NCI-H524 (cell line): ENCODE data around the gene PAQR8.

Source experiments
- DNase-seq, 2 experiments: peaks; one replicate each; lab custom pipeline; 2025; lab: John Stamatoyannopoulos, UW

Gene PAQR8, protein sequence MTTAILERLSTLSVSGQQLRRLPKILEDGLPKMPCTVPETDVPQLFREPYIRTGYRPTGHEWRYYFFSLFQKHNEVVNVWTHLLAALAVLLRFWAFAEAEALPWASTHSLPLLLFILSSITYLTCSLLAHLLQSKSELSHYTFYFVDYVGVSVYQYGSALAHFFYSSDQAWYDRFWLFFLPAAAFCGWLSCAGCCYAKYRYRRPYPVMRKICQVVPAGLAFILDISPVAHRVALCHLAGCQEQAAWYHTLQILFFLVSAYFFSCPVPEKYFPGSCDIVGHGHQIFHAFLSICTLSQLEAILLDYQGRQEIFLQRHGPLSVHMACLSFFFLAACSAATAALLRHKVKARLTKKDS

DNA sequence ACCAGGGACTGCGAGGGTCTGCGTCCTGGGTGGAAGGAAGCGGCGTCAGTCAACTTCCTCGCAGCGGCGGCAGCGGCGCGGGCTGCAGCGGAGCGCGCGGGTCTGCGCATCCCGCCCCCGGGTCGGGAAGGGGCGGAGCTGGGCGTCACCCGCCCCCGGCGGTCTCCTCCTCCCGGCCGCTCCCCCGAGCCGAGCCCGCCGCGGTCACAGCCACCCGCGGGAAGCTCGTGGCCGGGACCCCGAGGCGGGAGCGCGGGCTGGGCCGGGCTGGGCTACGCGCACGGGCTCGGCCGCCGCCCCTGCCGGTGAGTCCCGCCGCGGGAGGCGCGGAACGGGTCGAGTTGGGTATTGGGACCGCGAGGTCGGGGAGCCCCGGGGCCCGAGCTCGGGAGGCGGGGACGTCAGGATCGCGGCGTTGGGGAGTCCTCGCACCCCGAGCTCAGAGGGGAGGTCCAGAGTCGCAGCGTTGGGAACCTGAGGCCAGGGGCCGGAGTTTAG, at the start of gene PAQR8:
PAQR8 (plus strand) TSS at position 207 of the 498 bp plus-strand sequence. CDS start 41,063 bp downstream, outside the sequence.
- peak; percentile 18 to 64 for DNase-seq

GRCh38 chr6:52312461-52312860, 49.5 kb upstream of the PAQR8 start:
- DNase-seq = no peak

- no peak for DNase-seq
Observed at GRCh38 chr6:52314752-52315151, 47.2 kb upstream of the PAQR8 start.

DNA sequence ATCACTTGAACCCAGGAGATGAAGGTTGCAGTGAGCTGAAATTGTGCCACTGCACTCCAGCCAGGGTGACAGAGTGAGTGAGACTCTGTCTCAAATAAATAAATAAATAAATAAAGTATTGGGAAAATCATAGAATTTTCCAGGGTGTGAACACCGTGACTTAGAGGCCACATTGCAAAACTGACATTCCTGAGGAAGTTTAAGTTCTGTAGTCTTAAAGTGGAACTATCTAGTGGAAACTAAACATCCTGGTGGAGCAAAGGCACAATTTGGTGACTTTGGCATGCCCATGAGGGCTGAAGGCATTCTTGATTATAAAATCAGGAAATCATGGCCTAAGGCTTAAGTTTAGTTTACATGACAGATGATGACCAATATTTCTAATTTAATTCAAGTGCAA, 44.7 kb upstream of the PAQR8 start:
- DNase-seq = no peak

- no peak for DNase-seq
Observed at GRCh38 chr6:52317841-52318581, 43.9 kb upstream of the PAQR8 start.

DNA sequence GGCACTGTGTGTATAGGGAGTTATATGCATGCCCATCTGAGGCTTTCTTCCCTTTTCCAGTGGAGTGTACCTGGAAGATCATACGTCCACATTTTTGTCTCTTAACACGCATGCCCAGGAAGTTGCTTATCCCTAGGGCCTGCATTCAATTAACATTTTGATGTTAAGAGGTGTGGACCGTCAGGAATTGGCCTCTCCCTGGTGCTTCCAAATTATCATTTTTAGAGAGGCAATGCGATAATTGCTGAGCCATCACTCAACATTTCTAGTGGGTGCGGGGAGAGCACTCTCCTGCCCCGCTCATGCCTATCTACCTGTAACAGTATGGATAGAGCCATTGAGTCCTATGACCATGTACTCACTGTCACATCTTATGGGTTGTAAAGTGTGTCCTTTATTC, 37.8 kb upstream of the PAQR8 start:
- no peak for DNase-seq

DNA sequence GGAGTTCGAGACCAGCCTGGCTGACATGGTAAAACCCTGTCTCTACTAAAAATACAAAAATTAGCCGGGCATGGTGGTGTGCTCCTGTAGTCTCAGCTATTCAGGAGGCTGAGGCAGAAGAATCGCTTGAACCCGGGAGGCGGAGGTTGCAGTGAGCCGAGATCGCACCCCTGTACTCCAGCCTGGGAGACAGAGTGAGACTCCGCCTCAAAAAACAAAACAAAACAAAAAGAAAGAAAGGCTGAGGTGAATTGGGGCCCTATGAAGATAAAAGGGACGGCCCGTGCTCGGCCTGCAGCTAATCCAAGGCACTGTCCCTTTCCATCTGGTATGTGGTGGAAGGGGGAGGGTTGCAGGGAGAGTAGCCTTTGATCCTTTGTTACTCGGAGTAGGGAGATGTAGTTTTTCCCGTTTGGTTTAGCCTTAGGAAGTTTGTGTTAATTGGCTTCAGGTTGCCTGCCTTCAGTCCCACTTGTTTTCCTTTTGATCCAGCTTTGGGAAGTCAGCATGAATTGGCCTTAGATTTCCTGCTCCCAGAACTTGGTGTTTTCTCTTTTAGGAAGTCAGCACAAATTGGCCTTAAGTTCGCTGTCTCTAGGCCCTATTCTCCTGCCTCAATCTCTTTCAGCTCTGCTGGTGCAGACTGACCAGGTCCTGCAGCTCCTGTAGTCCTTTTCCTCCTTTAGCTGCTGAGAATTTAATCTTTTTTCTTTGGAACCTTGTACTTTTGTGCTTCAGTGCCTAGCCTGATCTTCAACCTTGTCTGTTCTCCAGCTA, 36.1 kb upstream of the PAQR8 start:
- no peak for DNase-seq

GRCh38 chr6:52326540-52327364, 35.2 kb upstream of the PAQR8 start:
- DNase-seq = no peak

- no peak for DNase-seq
Observed at GRCh38 chr6:52328303-52328662, 33.7 kb upstream of the PAQR8 start.

GRCh38 chr6:52328729-52329128, 33.2 kb upstream of the PAQR8 start:
- no peak for DNase-seq

- DNase-seq = no peak
Observed at GRCh38 chr6:52330470-52330869, 31.5 kb upstream of the PAQR8 start.

GRCh38 chr6:52331793-52332457, 30.0 kb upstream of the PAQR8 start:
- DNase-seq = no peak

GRCh38 chr6:52333840-52334200, 28.1 kb upstream of the PAQR8 start:
- DNase-seq = no peak

DNA sequence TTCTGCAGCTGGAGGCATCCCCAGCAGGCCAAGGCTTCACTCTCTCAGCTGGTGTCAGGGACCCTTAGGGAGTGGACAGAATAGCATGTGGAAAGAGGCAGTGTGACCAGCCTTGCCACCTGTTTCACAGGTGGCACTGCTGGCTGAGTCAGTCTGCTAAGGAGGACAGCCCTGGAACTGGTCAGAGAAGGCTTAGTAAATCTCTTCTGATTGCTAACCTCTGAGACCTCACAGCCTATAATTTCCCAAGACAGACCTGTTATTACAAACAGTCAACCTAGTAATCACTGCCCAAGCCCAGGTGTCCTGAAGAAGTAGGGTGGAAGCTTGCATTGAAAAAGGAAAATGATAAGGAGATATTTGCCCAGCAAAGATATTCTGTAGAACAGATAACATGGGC, 26.4 kb upstream of the PAQR8 start:
- no peak for DNase-seq

DNA sequence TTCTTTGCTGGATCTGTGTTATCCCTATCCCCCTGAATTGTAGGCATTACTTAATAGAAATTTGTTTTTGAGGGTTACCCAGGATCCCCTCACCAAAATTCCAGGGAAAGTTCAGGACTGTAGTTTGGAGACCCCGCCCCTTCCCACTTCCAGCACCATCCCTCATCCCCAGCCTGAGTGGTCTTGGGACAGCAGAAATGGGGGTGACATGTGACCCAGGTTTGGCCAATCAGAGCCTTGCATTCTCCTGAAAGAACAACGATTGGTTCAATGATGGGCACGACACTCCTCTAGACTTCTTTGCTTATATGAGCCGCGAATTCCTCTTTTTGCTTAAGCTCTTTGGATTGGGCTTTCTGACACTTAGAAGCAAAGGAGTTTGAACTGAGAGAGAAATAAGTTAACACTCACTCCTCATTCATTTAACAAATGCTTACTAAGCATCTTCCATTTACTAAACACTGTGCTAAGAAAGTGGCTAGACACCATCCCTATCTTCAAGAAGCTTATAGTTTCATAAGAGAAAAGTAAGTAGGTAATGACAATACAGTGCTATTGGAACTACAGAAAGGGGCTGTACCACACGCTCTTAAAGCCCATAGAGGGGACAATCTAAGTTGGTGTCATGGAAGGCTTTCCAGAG, 24.9 kb upstream of the PAQR8 start:
- DNase-seq = no peak

- DNase-seq = no peak
Observed at GRCh38 chr6:52337633-52338290, 24.2 kb upstream of the PAQR8 start.

GRCh38 chr6:52340603-52340880, 21.4 kb upstream of the PAQR8 start:
- DNase-seq = no peak

GRCh38 chr6:52341561-52342260, 20.2 kb upstream of the PAQR8 start:
- DNase-seq = no peak

GRCh38 chr6:52345311-52345710, 16.6 kb upstream of the PAQR8 start:
- no peak for DNase-seq

GRCh38 chr6:52346503-52346902, 15.4 kb upstream of the PAQR8 start:
- DNase-seq = peak in 1 of 2 experiments; percentile 26
